GM23338 (cell line): ENCODE results near the gene PIEZO2. TPM values are rescaled to one million over a fixed set of nuclear protein-coding genes. Genes with fewer than 3 reads are reported as not detected.

Experiments used
- ATAC-seq: fragments of 200-7000 bp; cut with Tn5 transposase; 3 replicates; pipeline ENCODE4 v1.9.1; 2020
- DNase-seq: peaks from one replicate; pipeline ENCODE4 v3.0.0-alpha.2; 2015; ENCODE audit warnings: low spot score
- H2AFZ ChIP-seq: fragments of 200-600 bp; sonication (generic); 2 replicates; pipeline ENCODE4 v1.8.0; 2016; ENCODE audit warnings: antibody characterized with exemption, mild to moderate bottlenecking, moderate library complexity
- H3F3A ChIP-seq: fragments of 200-600 bp; sonication (generic); replicated peaks from 2 replicates; pipeline ENCODE4 v1.8.0; 2017; ENCODE audit warnings: antibody characterized with exemption, mixed run types, low read depth
- H3K27ac ChIP-seq: fragments of 200-600 bp; sonication (generic); 2 replicates; pipeline ENCODE4 v1.6.1; 2016; ENCODE audit warnings: low read depth
- H3K27me3 ChIP-seq: fragments of 200-600 bp; sonication (generic); 2 replicates; pipeline ENCODE4 v1.8.0; 2016; ENCODE audit warnings: mild to moderate bottlenecking, mixed run types, moderate library complexity; ENCODE audit not compliant: insufficient read depth
- H3K36me3 ChIP-seq: fragments of 200-600 bp; sonication (generic); 2 replicates; pipeline ENCODE4 v1.8.0; 2016; ENCODE audit warnings: mild to moderate bottlenecking; ENCODE audit not compliant: insufficient read depth
- H3K4me1 ChIP-seq: fragments of 200-600 bp; sonication (generic); 2 replicates; pipeline ENCODE4 v1.8.0; 2016; ENCODE audit warnings: mild to moderate bottlenecking, moderate library complexity; ENCODE audit not compliant: insufficient read depth
- H3K4me2 ChIP-seq: fragments of 200-600 bp; sonication (generic); 2 replicates; pipeline ENCODE4 v1.7.1; 2017; ENCODE audit warnings: mixed run types
- H3K4me3 ChIP-seq: fragments of 200-600 bp; sonication (generic); 2 replicates; pipeline ENCODE4 v1.6.1; 2016; ENCODE audit warnings: mixed run types
- H3K79me2 ChIP-seq: fragments of 200-600 bp; sonication (generic); replicated peaks from 2 replicates; pipeline ENCODE4 v1.8.0; 2017; ENCODE audit warnings: mild to moderate bottlenecking; ENCODE audit not compliant: insufficient read depth
- H3K9me2 ChIP-seq: fragments of 200-600 bp; sonication (generic); 2 replicates; pipeline ENCODE4 v1.8.0; 2017; ENCODE audit not compliant: insufficient read depth
- H4K20me1 ChIP-seq: fragments of 200-600 bp; sonication (generic); replicated peaks from 2 replicates; pipeline ENCODE4 v1.8.0; 2017; ENCODE audit warnings: mild to moderate bottlenecking; ENCODE audit not compliant: insufficient read depth
- H3K27ac Mint-ChIP-seq: 2 replicates; pipeline ENCODE4 v1.8.0; 2020; ENCODE audit warnings: inconsistent platforms, mild to moderate bottlenecking, moderate library complexity, mixed read lengths
- H3K27me3 Mint-ChIP-seq: 3 replicates; pipeline ENCODE4 v1.8.0; 2022; ENCODE audit warnings: low read depth, mild to moderate bottlenecking, moderate library complexity, mixed read lengths, inconsistent platforms; ENCODE audit not compliant: insufficient read depth, poor library complexity
- H3K36me3 Mint-ChIP-seq: 3 replicates; pipeline ENCODE4 v1.8.0; 2021; ENCODE audit warnings: low read depth, mild to moderate bottlenecking, inconsistent platforms, moderate library complexity, mixed read lengths
- H3K4me1 Mint-ChIP-seq: 3 replicates; pipeline ENCODE4 v1.8.0; 2020; ENCODE audit warnings: mild to moderate bottlenecking, inconsistent platforms, mixed read lengths
- H3K4me3 Mint-ChIP-seq: 3 replicates; pipeline ENCODE4 v1.8.0; 2021; ENCODE audit warnings: moderate library complexity, mild to moderate bottlenecking, inconsistent platforms, mixed read lengths
- H3K9me3 Mint-ChIP-seq: 3 replicates; pipeline ENCODE4 v1.8.0; 2020; ENCODE audit warnings: moderate library complexity, mild to moderate bottlenecking, inconsistent platforms, mixed read lengths
- CREB1 ChIP-seq: fragments of 250-450 bp; sonication (Bioruptor Pico); IDR thresholded peaks from 2 replicates; pipeline ENCODE4 v1.5.0; 2020; ENCODE audit warnings: low read depth, mild to moderate bottlenecking, moderate library complexity
- ETS1 ChIP-seq: IDR thresholded peaks from 2 replicates; pipeline ENCODE4 v1.6.1; 2016; ENCODE audit warnings: antibody characterized with exemption
- EZH2 ChIP-seq: fragments of 200-600 bp; sonication (generic); IDR thresholded peaks from one replicate; pipeline ENCODE4 v1.8.0; 2017; ENCODE audit warnings: antibody characterized with exemption, mild to moderate bottlenecking, low read depth; ENCODE audit not compliant: unreplicated experiment
- EZH2phosphoT487 ChIP-seq: fragments of 200-600 bp; sonication (generic); IDR thresholded peaks from one replicate; pipeline ENCODE4 v1.8.1; 2018; ENCODE audit warnings: antibody characterized with exemption; ENCODE audit not compliant: unreplicated experiment
- POLR2AphosphoS5 ChIP-seq: IDR thresholded peaks from 2 replicates; pipeline ENCODE4 v1.6.1; 2016; ENCODE audit warnings: antibody characterized with exemption, low read depth
- ZNF462 ChIP-seq: fragments of 250-450 bp; sonication (Bioruptor Pico); IDR thresholded peaks from 2 replicates; pipeline ENCODE4 v1.5.0; 2020; ENCODE audit warnings: mild to moderate bottlenecking, moderate library complexity
- polyA plus RNA-seq: library from polyadenylated mRNA; unstranded; fragments of >200 nt; fragmentation: Nextera tagmentation; extraction: Ambion mirVana; gene quantifications from 2 replicates; pipeline ENCODE4 v1.2.1, GENCODE V29; 2016
- total RNA-seq: library from RNA; depleted of rRNA; stranded (reverse); fragments of >200 nt; shearing (Covaris generic); gene quantifications from 2 replicates; pipeline ENCODE4 v1.2.3, GENCODE V29; 2014
- TF ChIP-seq, protein P1 (sequence below): IDR thresholded peaks from one replicate; pipeline ENCODE4 v1.6.1; 2018; ENCODE audit warnings: antibody characterized with exemption; ENCODE audit not compliant: unreplicated experiment

Gene PIEZO2
- total and polyA plus RNA-seq, 2 experiments from 2014 or later = 4.8 to 8.2 TPM

- no peak for DNase-seq
- Histone ChIP-seq H3K36me3 (no peaks in the 10 kb centered on the region), H3K79me2 (no peaks in the 10 kb centered on the region), H3K4me3 (no peak overlapping the region), H3K9me2 (no peaks in the 10 kb centered on the region), H3K27ac (no peak overlapping the region), H3K4me2 (no peak overlapping the region), H3F3A (no peaks in the 10 kb centered on the region), H2AFZ (no peak overlapping the region), H4K20me1 (no peaks in the 10 kb centered on the region; the same call in 1 of the 2 replicates), H3K27me3 (no peaks in the 10 kb centered on the region), H3K4me1 (no peaks in the 10 kb centered on the region)
- TF ChIP-seq EZH2 = no peak
- no peak overlapping the region for H3K4me3 Mint-ChIP-seq
- no peak overlapping the region for H3K27ac Mint-ChIP-seq
- ATAC-seq = no peak
- no peaks in the 10 kb centered on the region for H3K9me3 Mint-ChIP-seq
- H3K36me3 Mint-ChIP-seq = no peaks in the 10 kb centered on the region
- H3K27me3 Mint-ChIP-seq = peaks cover 3% of the 10 kb centered on the region
- no peaks in the 10 kb centered on the region for H3K4me1 Mint-ChIP-seq
These were observed 70.9 kb downstream of the PIEZO2 start for GRCh38 chr18:11078491-11078890.

GRCh38 chr18:11077548-11078187, 71.7 kb downstream of the PIEZO2 start:
- Histone ChIP-seq H4K20me1 (no peaks in the 10 kb centered on the region; the same call in 1 of the 2 replicates), H3K9me2 (no peaks in the 10 kb centered on the region), H3K27ac (no peak overlapping the region), H3K36me3 (no peaks in the 10 kb centered on the region), H3F3A (no peaks in the 10 kb centered on the region), H3K4me2 (no peak overlapping the region), H3K4me1 (no peaks in the 10 kb centered on the region), H3K4me3 (no peak overlapping the region), H3K27me3 (no peaks in the 10 kb centered on the region), H3K79me2 (no peaks in the 10 kb centered on the region), H2AFZ (no peak overlapping the region)
- Mint-ChIP-seq H3K4me3 (no peak overlapping the region), H3K4me1 (no peaks in the 10 kb centered on the region), H3K27ac (no peak overlapping the region), H3K27me3 (no peaks in the 10 kb centered on the region), H3K9me3 (no peaks in the 10 kb centered on the region), H3K36me3 (no peaks in the 10 kb centered on the region)
- ATAC-seq = no peak
- TF ChIP-seq EZH2 (no peak), CREB1 (CRISPR knock-in tag) (no peak), ETS1 (no peak), POLR2AphosphoS5 (no peak), ZNF462 (CRISPR knock-in tag) (no peak), EZH2phosphoT487 (no peak)
- TF ChIP-seq, protein P1, sequence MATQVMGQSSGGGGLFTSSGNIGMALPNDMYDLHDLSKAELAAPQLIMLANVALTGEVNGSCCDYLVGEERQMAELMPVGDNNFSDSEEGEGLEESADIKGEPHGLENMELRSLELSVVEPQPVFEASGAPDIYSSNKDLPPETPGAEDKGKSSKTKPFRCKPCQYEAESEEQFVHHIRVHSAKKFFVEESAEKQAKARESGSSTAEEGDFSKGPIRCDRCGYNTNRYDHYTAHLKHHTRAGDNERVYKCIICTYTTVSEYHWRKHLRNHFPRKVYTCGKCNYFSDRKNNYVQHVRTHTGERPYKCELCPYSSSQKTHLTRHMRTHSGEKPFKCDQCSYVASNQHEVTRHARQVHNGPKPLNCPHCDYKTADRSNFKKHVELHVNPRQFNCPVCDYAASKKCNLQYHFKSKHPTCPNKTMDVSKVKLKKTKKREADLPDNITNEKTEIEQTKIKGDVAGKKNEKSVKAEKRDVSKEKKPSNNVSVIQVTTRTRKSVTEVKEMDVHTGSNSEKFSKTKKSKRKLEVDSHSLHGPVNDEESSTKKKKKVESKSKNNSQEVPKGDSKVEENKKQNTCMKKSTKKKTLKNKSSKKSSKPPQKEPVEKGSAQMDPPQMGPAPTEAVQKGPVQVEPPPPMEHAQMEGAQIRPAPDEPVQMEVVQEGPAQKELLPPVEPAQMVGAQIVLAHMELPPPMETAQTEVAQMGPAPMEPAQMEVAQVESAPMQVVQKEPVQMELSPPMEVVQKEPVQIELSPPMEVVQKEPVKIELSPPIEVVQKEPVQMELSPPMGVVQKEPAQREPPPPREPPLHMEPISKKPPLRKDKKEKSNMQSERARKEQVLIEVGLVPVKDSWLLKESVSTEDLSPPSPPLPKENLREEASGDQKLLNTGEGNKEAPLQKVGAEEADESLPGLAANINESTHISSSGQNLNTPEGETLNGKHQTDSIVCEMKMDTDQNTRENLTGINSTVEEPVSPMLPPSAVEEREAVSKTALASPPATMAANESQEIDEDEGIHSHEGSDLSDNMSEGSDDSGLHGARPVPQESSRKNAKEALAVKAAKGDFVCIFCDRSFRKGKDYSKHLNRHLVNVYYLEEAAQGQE = no peak
- no peak for DNase-seq
